ENCODE results near the gene SP6.
A peak's percentile ranks its signal among the peaks of the same experiment; 100 is the strongest.

SP6 gene

DNA sequence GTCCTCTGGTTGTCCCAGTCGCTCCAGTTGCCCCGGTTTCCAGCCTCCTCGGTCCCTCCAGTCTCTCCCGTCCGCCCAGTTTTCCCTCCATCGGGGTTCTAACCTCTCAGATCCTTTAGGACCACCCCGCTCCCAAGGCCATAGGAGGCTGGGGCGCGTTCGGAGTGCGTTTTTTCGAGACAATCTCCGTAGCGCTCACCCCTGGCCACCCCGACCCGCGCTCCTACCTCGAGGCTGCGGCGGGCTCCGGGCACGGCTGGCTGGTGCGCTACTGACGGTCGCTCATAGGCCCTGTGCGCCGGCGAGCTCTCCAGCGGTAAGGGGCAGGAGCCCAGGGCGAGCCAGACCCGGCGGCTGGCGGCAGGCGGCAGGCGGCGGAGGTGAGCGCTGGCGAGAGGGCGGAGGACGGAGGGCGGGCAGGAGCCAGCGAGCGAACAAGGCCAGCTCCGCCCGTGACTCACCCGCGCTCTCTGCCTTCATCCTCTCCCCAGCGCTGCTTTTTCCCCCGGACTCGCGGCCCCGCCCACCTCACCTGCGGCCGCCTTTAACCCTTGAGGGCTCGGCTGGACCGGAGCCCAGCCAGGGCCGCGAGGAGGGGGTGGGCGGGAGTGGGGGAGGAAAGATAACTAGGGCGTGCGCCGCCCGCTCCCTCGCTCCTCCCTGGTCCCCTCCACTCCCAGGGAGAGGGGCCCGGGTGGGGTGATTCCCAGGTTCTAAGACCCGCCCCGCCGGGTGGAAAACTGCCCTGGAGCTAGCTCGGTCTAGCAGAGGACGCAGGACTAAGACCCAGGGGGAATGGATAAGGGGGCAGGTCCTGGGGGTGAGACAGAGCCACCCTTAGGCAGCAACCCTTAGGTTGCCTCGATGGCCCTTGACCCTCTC is at the start of gene SP6:
TSS of gene SP6 (minus strand) at position 472 of the 882 bp plus-strand sequence. CDS start 2,734 bp downstream, outside the sequence.
- DNase-seq = peak; percentile 33

DNA sequence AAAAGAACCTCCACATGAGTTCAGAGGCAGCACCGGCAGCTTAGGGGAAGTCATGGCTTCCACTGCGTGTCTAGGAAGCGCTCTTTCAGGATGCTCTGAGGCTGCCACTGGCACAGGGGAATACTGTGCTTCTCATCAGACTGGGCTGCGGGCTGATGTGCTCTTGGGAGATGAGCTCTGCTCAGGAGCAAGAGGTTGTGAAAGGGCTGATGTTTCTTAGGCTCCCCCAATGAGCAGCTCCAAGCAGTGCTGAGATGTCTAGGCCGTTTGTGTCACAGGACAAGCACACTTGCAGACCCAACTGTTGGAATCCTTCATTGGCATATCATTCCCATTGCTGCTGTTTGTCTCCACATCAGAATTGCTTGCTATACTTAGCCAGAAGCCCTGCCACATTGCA is 48.7 kb upstream of the SP6 start:
- DNase-seq = no peak

DNA sequence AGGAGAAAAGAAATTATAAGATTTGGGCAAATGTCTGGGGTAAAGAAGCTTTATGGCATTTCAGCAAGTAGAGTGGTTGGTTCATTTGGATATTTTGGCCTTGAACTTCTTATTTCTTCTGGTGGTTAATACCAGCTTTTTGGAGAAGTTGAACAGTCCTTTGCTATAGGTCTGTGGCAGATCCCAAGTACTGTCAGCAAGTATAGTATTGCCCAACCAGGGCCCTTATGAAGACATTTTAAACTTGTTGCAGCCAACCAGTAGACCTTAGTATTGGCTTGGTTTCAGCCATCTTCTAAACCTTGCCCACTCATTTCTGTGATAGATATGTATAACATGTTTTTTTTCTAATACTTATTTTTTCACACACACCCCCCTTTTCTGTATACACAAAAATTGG is 47.3 kb upstream of the SP6 start:
- no peak for DNase-seq

DNA sequence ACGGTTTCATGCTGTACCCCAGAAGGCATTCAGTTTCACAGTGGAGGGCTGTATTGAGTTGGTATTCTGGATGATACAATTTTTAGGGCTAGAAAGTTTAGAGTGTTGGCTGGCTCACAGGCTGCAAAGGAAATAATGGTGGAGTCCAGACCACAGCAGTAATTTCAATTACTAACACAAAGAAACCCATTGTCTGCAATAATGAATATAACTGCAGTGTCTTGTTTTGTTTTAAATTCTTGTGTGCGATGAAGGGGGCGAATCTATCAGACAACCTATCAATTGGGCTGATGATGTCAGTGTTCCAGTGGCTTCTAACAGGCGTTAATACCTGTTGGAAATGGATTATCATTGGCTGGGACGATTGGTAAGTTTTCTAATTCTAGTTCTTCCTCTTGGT is 46.6 kb upstream of the SP6 start:
- no peak for DNase-seq

DNA sequence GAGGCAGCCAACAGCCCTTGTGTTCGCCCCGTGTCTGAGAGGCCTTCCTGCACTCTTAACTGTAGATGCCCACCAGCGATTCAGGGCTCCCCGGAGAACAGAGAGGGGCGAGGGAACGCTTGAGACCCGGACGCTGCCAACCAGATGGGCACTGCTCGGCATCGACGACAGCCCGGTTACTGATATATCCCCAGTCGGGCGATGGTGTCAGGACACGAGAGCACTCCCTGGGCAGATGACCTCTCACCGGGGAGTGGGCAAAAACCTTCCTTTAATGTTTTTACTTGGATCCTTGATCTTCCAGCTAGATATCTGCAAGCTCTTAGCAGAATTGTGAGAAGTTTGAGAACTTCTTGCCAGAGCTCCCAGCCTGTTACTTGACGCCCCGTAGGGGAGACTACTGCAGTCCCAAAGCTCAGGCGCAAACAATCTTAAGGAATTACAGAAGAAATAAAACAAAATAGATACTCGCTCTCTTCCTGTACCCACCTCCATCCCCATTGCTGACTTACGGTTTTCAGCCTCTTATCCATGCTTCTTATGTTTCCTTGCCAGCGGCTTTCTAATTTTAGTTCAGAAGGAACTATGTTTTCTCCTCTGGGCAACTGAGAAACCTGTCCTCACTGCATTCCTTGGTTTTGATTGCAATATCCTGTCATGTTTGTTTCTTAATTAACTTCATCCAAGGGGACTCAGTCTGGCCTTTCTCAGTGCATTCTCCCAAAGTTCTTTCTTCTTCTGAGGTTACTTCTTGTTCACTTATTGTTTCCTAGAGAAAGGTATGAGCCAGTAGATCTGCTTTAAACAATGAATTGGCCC is 45.9 kb upstream of the SP6 start:
- no peak for DNase-seq

DNA sequence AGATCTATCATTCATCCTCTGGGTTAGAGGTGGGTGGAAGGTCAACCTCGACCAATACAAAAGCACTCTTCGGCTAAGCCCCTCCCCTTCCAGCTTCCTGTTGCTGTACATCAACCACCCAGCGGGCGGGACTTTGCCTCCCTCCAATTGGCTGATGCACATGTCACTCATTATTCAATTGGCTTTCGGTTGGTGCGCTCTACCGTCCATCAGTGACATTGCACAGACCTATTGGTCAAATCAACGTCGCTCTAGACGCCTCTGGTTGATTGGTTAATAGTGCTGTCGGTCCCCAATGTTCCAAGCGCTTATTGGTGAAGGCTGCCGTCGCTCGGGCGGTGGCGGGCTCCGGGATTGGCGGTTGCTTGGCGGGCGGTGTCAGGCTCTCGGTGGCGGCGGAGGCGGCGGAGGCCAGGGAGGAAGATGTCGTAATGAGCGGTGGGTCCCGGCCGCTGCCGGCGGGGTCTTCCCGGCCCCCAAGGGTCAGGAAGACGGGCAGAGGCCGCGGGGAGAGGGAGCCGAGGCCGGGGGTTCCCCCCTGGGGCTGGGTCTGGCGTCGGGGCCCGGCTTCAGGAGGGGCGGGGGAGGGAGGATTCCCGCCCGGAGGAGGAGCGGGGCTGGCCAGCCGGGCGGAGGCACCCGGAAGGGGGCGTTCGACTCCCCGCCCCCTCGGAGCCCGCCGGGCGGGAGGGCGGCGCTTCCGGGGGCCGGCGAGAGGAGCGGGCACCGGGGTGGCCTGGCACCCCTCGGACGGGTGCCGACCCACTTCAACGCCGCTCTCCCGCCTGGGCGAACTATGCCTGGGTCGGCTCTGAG is 45.1 kb upstream of the SP6 start, which contains the start of gene SP2:
TSS of gene SP2 (plus strand) at position 381 of the 816 bp plus-strand sequence. CDS start at position 432, 51 bp downstream.
- DNase-seq = peak; percentile 100

DNA sequence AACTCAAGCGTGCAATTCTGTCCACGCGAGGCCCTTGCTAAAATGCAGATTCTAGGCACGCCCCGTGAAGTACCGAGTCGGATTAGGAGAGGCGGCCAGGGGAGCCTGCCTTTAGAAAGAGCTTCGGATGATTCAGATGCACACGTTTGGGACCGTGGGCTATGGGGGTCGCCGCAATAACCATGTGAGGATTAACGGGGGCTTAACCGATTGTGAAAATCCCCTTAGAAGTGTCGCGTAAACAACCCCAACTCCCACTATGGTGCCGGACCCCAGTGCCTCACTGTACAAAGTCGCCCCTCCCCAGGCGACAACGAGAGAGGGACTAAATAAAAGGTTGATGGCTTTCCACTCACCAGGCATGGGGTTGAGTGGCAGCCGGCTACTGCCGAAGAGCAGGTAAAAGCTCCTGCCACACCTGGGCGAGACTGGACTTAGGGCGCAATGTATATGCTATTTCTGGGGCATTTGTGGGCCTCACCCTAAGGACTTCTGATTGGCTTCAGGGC is 44.4 kb upstream of the SP6 start:
- no peak for DNase-seq

DNA sequence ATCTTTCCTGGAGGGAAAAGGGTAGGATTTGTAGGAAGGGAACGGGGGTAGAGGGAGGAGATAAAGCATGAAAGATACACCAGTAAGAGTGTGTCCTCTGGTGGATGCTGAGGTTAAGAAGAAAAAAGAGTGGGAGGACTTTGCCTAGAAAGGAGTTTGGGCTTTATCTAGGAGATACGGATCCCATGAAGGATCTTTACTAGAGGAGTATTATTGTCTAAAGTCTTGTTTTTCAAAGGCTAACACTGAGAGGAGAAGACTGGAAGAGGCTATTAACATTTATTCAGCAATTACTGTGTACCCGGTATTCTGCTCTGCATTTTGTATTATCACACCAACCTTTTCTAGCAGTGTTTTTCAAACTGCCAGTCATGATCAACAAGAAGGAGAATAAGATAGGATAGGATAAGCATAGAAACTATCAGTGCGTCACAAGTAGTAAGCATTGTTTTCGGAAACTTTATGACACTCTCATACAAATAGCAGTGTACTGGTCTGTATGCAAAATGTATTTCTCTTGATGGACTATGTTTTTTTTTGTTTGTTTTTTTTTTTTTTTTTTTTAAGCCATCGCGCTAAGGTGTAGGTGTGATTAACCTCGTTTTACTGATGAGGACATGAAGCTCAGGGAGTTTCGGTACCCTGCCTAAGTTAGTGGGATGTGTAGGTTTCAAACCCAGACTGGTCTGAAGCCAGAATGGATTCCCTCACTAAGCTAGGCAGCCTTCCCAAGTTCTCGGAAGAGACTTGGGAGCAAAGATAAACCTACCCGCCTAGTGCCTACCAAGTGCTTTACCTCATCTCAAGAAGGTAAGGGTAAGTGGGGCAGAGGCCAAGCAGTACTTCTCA is 43.8 kb upstream of the SP6 start:
- DNase-seq = no peak

DNA sequence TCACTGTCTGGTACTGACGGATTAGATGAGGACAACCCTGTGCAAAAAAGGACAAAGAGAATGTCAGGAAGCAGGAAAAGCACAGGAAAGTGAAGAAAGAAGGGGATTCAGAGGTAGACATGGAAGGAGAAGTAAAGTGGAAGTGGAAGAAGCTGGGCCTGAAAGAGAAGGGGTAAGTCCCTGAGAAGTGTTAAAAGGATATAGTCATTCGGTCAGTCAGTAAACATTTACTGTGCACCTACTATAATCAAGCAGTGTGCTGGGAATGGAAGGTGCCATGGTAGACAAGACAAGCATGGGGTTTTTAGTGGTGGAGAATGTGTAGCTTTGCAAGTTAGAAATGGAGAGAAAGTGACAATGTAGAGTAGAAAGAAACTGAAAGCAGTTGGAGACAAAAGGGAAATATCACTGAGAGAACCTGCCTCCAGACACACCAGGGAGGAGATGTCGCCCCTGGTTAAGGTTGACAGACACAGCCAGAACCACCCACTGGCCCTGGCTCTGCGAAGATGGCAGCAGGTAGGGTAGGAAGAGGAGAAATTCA is 40.7 kb upstream of the SP6 start:
- no peak for DNase-seq

DNA sequence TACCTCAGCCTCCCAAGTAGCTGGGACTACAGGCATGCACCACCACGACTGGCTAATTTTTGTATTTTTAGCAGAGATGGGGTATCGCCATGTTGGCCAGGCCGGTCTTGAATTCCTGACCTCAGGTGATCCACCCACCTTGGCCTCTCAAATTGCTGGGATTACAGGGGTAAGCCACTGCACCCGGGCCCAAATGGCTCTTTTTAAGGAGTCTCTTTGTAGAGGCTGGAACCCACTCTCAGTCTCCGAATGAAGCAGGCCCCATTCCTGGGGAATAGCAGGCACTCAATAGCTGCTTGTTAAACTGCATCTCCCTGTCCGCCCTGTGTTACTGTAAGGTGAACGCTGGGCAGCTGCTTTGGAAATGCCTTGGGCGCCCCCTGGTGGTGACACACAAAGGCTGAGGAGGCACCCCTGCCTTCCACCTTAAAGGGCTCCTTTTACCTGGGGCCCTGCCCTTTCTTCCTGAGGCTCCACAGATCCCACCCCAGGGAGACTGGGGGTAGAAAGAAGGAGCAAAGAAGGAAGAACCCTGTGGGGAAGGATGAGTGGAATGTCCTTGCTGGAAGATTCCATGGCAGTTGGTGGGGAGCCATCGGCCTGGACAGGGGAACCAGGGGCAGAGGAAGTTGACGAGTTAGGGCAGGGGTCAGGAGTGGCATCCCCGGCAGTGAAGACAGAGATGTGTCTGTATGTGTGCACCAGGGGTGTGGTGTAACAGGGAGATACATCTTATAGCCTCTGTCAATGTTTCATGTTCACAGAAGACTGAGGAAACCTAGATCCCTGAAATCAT is 39.0 kb upstream of the SP6 start:
- peak; percentile 79 for DNase-seq

DNA sequence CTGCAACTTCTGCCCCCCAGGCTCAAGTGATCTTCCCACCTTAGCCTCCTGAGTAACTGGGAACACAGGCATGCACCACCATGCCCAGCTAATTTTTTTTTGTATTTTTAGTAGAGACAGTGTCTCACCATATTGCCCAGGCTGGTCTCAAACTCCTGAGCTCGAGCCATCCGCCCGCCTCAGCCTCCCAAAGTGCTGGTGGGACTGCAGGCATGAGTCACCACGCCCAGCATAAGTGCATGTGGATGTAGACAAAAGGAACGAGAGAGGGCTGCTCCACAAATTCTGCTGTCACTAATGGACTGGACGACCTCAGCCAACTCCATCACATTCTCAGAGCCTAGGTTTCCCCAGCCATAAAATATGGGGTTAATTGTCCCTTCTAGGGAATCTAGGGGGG is 37.3 kb upstream of the SP6 start:
- DNase-seq = no peak

DNA sequence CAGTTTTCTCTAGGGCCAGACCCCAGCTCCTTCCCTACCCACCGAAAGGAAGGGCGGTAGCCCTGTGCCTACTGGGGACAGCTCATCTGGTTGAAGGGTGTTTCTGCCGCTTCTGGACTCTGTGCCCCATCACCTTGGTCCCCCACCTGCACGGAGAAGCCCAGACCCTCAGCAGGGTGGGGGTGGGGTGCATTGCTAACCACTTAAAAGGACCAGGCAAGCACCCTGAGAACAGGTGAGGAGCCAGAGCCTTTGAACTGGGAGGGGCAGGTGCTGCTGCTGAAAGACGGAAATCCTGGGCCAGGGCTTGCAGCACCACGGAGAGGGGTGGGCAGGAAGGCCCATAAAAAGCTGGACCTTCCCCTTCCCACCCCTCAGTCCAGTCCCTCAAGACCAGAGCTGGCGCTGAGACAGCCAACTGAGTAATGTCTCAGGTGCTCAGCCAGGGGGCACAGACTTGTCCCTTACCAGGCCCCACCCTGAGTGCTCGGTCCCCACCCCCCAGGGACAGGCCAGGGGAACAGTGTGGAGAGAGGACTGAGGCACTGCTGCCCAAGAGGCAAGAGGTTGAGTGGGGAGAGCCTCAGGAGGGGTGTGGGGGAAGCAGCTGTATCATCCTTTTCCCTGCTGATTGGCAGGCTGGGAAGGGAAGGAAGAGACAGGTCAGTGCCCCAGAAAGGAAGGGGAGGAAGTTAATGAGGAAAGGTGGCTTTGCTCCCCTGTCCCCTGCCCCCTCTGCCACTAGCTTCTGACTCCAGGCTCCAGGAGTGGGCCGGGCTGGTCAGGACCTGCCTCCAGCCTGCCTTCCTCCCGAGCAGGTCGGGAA is 34.2 kb upstream of the SP6 start:
- DNase-seq = no peak

DNA sequence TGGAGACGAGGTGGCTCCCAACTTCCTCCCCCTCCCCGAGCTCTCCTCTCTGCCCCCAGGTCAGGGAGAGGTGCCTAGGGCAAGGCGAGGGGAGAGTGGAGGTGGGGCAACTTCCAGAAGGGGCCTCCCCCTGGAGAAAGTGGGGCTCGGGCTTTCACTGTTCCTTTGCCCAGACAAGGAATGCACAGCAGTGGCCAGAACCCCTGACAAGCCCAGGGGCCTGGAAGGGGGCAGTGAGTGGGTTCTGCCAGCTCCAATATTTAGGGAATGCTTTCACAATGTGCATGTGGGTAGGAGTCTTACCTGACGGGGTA is 33.4 kb upstream of the SP6 start:
- no peak for DNase-seq

DNA sequence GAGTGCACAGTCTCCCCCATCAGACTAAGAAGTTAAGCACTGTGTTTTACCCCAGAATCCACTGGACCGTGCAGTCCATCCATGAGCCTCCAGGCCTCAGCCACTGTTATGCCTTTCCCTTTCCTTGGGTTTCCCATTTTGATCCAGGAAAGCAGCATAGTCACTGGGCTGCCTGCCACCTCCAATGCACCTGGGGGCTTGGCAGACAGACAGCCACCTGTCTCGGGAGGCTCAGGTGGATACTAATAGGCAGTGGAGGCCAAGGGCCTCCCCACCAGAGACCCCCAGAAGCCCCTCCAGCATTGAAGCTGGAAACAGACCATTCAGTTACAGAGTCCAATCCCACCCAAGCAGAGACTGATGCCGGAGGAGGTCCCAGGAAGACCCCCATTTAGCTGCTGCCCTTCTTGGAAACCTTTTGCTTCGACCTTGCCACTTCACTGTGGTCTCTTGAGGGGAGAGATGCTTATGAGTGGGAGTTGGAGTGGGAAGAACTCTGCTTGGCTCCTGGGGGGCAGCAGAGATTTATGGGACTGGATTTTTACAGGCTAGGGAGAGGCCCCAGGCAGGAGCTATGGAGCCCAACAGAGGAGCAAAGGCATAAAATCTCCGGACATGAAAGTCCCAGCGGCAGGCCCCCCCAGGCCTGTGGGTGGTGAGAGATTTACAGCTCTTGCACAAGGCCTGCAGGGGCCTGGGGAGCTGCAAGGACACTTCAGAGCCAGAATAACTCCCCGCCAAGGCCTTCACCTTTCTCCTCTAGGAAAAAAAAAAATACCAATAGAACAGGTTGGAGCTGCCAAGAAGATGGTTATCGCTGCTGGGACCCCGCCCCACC is 32.8 kb upstream of the SP6 start:
- DNase-seq = no peak

DNA sequence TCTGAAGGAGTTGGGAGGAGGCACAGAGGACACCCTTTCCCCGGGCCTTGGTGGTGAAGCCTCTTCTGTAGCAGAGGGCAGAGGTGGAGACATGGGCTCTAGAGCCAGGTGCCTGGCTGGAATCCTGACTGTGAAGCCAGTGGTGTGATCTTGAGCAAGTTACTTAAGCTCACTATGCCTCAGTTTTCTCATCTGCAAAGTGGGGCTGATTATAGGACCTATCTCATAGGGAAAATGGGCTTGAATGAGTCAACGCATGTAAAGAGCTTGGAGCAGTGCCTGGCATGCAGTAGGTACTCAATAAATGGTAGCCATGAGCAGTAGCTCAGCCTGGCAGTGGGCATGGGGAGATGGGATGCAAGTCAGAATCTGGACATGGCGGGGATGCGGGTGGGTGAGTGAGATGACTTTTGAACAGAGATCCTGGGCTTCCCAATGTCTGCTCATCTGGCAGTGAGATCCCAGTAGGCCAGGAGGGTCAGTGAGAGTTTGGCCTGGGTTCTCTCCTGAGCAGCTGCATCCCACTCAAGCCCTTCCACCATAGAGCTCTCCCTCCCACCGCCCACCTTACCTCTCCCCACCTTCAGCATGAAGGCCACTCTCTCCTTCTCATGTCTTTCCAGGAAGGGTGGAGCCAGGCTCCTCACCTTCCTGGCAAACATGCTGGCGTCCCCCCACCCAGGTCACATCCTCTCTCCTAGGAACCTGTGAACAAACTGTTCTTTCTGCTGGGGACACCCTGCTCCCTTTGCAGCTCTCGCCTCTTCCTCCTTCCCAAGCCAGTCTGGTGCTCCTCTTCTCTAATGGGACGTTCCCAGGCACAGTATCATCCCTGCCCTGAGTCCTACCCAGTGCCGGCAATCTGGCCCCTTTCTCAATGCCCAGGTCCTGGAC is 32.0 kb upstream of the SP6 start:
- DNase-seq = no peak

DNA sequence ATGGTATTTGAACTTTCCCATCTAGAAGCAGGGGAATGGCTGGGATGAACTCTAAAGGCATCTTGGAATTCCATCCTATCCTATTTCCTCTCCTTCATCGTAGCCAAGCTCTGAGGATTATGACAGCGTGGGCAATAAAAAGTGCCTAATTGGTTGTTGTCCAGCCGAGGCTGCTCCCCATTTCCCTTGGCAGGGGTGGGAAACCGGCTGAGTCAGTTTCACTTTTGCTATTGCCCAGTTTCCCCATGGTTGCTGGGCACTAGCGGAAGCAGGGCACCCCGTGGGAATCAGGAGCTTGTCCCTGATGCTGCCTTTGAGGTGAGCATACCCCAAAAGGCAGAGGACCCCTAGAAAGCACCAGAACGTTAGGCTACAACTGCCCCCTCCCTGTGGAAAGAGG is 31.3 kb upstream of the SP6 start:
- DNase-seq = peak; percentile 27

DNA sequence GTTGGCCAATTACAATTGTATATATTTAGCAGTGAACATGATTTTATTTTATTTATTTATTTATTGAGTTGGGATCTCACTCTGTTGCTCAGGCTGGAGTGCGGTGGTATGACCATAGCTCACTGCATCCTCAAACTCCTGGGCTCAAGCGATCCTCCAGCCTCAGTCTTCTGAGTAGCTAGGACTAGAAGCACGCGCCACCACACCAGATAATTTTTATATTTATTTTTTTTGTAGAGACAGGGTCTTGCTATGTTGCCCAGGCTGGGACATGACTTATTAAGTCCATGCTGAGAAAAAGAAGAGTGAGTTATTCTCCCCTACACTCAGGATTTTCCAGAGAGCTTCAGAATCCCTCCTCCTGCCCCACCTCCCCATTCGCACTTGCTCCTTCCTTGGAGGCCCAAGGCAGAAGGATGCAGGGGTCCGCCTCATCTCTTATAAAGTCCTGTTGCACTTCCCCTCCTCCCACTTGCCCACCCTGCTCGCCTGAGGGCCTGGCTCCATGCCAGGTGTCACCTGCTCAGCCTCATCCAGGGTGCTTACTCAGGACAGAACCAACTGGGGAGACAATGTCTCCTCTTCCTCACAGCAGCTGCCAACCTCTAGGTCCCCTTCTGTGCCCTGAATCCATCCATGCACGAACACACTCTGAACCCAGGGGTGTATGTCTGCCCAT is 29.0 kb upstream of the SP6 start:
- DNase-seq = no peak
